ENCODE data around the gene CYLD. TPM values are rescaled to one million over a fixed set of nuclear protein-coding genes. Genes with fewer than 3 reads are reported as not detected.

Gene CYLD
- total RNA-seq, 1 experiment from 2014 or later, result 9.5 TPM

DNA sequence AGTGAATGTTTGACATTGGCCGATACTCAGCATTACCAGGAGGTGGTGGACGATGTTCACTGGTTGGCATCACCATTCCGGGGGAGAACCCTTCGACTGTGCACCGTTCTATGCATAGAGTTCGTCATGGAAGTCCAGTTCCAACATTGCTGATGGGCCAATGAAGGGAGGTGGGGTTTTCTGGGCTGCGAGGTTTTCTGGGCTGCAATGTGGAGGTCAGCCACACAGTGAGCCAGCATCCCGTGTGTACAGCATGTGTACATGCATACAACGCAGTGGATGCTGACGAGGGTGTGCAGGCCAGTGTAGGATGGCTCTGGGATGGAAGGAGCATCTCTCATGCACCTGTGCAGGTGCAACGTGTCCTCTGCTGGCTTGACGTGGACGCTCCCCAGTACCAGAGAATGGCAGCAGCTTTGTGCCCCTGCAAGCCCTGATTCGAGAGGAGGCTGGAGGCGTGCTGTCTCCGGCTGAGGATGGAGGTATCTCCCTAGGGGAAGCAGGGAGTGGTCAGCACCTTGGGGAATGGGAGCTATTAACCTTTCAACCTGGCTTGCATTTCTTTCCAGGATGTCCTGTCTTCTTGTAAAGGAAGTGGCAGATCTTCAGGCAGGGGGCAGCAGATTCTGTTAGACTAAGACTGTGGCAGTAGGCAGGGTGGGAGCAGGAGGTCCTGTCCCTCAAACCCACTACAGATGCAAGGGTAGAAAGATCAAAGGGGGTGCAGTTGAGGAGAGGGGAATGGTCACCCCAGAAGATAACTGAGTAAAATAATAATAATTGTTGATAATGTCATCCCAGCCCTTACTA lies 98.2 kb downstream of the CYLD start:
- DNase-seq (ENCODE audit: extremely low read depth, low read depth), result no peak

DNA sequence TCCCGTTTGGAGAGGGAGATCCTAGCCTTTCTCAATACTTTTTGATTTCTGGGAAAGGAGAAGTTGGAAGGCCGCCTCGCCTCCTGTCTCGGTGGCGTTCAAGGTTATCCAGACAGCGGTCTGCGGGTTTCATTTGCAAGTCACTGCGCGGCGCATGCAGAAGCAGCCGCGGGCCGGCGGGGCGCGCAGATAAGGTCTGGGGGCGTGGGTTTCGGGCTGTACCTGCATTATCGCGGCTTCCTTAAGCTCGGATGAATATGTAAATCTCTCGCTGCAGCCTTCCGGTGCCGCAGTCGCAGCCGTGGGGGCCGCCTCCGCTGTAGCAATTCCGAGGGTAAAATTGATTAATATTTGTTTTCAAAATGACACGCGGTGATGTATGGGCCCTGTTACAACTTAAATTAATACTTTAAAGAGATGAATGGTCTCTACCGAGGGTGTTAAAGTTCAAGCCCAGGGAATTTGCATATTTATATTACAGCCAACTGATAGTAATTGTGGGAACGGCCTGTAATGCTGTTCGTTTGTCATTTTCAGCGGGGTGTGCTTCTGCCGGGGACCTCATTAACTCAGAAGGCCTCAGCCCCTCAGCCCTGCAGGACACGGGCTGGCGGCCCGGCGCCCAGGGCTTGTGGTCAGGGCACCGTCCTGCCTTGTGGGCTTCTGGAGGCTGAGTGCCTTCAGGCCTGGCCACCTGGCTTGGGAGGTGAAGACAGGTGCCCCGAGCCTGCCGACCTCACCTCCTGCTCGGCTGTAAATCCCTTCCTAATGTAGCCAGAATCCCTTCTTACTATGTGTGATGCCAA lies 99.4 kb downstream of the CYLD start:
- DNase-seq (ENCODE audit: extremely low read depth, low read depth), result no peak

DNA sequence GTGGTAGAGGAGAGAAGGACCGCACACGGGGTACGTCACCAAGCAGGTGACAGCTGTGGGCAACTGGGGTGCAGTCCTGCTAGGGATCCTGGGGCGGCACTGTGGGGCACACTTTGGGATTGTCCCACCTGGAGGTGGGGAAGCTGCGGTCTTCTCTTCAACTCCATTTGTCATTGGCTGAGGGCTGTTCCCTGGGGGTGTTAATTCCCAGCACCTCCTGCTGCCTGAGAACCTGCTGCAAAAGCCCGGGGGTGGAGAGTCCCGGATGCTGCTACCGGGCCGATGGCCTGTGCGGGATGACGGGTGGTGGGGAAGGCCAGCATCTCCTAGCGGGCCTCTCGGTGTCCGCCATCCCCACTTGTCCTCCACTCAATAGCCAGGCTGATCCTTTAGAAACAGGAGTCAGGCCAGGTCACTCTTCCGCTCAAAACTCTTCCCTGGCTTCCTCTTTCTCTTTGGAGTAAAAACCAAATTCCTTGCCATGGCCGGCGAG lies 100.2 kb downstream of the CYLD start:
- no peak for DNase-seq (ENCODE audit: extremely low read depth, low read depth)

DNA sequence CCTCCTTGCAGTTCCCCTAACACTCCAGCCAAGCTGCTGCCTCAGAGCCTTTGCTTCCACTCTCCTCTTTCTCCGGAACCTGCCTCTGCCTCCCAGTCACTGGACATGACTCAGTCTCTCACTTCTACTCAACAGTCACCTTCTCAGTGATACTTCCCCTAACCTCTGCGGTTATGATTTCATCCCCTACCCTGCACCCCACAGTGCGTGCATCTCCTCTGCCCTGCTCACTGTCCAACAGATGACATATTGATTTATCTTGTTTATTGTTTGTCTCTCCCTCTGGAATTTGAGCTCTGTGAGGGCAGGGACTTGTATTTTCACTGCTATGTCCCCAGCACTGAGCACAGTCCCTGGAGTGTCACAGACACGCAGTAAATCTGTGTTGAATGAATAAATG lies 100.7 kb downstream of the CYLD start:
- DNase-seq (ENCODE audit: extremely low read depth, low read depth), result no peak

DNA sequence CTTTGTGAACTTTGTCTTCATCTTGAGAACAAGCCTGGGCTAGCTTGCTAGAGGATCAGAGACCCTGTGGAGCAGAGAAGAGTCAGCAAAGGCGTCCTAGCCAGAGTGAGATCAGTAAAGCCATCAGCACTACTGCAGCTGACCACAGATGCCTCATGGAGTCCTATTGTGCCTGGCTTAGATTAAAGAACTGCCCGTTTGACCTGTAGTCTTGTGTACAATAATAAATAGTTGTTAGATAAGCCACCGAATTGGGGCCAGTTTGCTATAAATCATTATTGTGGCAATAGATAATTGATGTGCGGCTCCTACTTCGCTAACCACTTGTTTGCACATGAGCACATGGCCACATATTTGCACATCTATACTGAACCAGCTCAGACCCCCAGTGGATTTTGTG lies 103.0 kb downstream of the CYLD start:
- DNase-seq (ENCODE audit: extremely low read depth, low read depth), result no peak

DNA sequence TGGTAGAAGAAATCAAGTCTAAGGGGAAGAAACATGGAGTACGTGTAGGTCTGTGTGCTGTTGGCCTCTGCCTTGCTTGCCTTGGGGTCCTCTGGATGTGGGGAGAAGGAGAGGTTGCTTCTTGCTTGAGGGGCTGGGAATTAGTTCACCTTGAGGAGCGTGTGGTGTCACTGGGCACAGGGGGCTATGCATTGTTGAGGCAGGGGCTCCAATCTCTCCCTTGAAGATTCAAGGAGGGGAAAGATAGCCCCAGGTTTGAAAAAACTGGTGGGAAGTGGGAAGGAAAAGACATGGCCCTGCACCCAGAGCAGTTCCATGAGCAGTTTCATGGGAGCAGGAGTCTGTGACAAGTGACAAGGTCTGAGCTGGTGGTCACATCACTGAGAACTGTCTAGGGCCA lies 103.4 kb downstream of the CYLD start:
- no peak for DNase-seq (ENCODE audit: extremely low read depth, low read depth)

DNA sequence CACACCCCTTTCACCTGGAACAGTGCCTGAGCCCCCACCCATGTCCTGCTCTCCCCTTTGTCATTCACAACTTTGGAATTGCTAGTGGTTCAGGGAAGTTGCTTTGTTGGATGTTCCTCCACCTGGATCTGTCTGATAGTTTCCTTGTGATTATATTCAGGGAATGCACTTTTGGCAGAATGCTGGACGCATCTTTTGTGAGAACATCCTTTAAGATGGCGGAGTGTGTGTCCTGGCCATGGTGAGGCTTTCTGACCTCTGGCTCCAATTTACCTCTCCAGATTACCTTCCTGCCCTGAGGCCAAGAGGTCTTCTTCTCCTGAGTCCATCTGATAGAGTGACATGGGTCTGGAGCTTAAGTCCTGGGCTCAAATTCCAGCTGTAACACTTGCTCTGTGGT lies 104.6 kb downstream of the CYLD start:
- DNase-seq (ENCODE audit: extremely low read depth, low read depth), result no peak

DNA sequence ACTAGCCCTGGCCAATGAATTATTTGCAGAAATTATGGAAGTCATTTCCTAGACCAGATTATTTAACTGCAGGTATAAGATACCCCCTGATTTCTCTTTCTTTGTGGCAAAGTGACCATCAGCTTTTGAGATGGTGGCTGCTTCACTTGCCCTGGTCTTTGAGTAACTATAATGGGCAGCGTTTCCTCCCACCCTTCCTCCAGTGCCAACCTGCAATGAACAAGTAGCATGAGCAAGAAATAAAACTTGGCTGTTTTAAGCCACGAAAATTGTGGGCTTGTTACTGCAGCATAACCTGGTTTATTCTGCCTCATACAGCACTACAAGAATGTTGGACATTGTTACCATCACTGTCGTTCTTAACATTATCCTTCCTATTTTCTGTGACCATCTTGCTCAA lies 105.3 kb downstream of the CYLD start:
- no peak for DNase-seq (ENCODE audit: extremely low read depth, low read depth)

DNA sequence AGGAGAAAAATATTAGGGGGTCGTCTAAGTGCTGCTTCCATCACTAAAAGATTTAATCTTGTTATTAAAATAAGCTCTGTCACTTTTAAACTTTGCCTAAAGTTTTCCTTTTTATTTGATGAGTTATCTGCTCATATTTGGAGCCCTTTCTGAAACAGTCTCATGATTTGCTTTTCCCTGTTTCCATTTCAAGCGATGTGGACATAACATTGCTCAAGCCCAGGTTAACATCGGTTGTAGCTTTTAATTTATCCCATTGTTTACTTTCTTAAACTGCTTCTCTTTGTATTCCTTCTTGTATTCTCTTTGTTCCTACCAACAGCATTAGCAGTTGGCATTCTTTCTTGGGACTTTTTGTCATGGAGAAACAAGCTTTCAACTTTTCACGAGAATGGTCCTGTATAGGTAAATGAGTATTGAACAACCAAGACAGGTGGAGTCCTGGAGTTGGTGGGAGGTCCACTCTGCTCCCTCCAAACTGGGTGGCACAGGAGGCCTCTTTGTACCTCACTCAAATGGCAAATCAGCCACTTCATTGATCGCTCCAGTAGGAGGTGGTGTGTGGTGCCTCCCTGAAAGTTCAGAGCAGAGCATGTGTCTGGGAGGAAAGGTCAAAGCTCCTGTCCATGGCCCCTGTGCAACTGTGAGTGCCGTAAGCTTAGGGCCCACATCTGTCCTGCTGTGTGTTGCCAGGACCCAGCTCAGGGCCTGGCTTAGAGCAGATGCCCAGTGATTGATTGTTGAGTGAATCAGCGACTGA lies 107.0 kb downstream of the CYLD start:
- DNase-seq (ENCODE audit: extremely low read depth, low read depth), result no peak

Small RNAs within 50 kb of the gene (small RNA-seq; reads per million reads assigned to genes)
- 0.02 to 0.06 reads per million in 2 experiments for gene MIR3181

Other genes with a start within 250 kb of the CYLD start
- gene NKD1, start 193.7 kb upstream of the CYLD start, total RNA-seq (2014; rRNA removed; shearing (Covaris generic)), result 0.05 and 0.12 TPM in 2 replicates
- gene SNX20, start 60.8 kb upstream of the CYLD start, total RNA-seq (2014; rRNA removed; shearing (Covaris generic)), result not detected in 2 replicates
- gene NOD2, start 48.5 kb upstream of the CYLD start, total RNA-seq (2014; rRNA removed; shearing (Covaris generic)), result 0.02 TPM in 1 of 2 replicates, not detected in the other

Measured in NCI-H460 (cell line).